Peyer's patch (tissue), 4 donors: ENCODE measurements around the gene GSTT2.
"Not testable (repeated sequence)": the region's sequence is repeated elsewhere in the genome, so short reads cannot be mapped to it uniquely, and the experiment has no call there.

Experiments
- POLR2A ChIP-seq, 2 donors: fragments of 450-650 bp; IDR thresholded peaks; one replicate each; pipeline ENCODE4 v1.5.1; 2017; ENCODE audit warnings: antibody characterized with exemption in 2 of 2, mild to moderate bottlenecking in 2 of 2, moderate library complexity in 2 of 2
- TF ChIP-seq, protein P1 (sequence below), 6 experiments: fragments of 450-650 bp in 4 of 6; fragments of 200-600 bp in 2 of 6; sonication (generic) in 1 of 6; IDR thresholded peaks; one replicate each; pipeline ENCODE4 v1.5.1; 2017 to 2019; ENCODE audit warnings: antibody characterized with exemption in 6 of 6, mild to moderate bottlenecking in 3 of 6, moderate library complexity in 1 of 6

DNA sequence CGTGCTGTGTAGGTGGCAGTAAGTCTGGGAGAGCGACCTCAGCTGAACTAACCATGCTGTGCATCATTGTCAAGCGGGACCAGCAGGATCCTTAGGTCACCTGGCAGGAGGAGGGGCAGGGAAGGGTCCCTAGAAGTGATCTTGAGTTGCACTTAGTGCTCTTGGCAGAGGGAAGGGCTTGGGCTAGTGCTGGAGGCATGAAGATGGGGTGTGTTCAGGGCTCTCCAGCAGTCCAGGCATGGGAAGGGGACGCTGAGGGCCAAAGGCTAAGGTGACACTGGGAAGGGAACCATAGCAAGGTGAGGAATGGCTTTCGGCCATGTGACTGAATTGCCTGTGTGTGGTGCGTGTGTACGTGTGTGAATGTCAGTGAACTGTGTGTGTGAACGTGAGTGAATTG, 6.2 kb downstream of the GSTT2 start:
- TF ChIP-seq, protein P1, sequence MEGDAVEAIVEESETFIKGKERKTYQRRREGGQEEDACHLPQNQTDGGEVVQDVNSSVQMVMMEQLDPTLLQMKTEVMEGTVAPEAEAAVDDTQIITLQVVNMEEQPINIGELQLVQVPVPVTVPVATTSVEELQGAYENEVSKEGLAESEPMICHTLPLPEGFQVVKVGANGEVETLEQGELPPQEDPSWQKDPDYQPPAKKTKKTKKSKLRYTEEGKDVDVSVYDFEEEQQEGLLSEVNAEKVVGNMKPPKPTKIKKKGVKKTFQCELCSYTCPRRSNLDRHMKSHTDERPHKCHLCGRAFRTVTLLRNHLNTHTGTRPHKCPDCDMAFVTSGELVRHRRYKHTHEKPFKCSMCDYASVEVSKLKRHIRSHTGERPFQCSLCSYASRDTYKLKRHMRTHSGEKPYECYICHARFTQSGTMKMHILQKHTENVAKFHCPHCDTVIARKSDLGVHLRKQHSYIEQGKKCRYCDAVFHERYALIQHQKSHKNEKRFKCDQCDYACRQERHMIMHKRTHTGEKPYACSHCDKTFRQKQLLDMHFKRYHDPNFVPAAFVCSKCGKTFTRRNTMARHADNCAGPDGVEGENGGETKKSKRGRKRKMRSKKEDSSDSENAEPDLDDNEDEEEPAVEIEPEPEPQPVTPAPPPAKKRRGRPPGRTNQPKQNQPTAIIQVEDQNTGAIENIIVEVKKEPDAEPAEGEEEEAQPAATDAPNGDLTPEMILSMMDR (IDR thresholded peaks at IDR 0.05), result not testable (repeated sequence)
- not testable (repeated sequence) for TF ChIP-seq POLR2A (IDR thresholded peaks at IDR 0.05)
